Activated CD8-positive, alpha-beta memory T cell treated with anti-CD3 and anti-CD28 coated beads for 1 hour (primary cell): ENCODE measurements around the gene CDH12.
"Not testable (repeated sequence)": the region's sequence is repeated elsewhere in the genome, so short reads cannot be mapped to it uniquely, and the experiment has no call there.

Experiments
- DNase-seq, 2 donors: peaks; one replicate each; pipeline ENCODE4 v3.0.0-alpha.2; 2020; ENCODE audit warnings: low read depth in 1 of 2; ENCODE audit errors: extremely low read depth in 1 of 2

CDH12 gene

DNA sequence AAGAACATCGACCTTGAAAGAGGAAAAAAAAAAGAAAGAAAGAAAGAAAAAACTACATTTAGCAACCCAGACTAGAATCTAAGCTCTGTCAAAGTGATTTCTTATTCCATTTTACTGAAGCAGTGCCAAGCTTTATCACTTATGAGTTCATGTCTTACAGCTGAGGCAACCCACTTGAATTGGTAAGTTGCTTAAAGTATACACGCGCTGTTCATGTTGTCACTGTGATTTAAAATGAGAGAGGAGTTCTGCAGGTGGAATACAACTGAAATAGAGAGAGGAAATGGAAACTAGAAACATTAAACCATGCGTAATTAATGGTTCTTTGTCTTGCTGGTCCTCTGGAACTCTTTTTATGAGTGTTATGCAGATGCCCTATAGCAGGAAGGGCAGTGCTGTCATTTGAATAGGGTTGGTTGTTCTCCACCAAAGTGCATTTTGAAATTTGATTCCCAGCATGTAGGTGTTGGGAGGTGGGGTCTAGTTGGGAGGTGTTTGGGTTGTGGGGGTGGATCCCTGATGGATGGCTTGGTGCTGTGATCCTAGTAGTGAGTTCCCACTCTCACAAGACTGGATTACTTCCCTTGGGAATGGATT lies 665.4 kb downstream of the CDH12 start:
- not testable (repeated sequence) for DNase-seq

DNA sequence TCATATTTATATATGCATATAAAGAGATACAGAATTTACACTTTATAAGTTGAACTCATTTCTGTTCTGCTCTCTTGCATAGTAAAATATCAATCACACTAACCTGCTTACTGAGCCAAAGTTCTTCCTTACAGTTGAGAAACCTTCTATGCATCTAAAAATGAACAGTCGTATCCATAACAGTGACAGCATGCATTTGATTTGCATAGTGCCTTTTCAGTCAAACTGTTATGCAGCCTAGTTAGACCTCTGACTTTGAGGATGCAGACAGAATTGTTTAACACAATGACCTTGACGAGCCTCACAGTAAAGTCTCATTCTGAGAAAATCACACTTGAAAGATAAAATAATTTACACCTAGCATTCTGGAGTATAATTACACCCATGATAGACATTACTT lies 683.9 kb downstream of the CDH12 start:
- DNase-seq, result not testable (repeated sequence)

DNA sequence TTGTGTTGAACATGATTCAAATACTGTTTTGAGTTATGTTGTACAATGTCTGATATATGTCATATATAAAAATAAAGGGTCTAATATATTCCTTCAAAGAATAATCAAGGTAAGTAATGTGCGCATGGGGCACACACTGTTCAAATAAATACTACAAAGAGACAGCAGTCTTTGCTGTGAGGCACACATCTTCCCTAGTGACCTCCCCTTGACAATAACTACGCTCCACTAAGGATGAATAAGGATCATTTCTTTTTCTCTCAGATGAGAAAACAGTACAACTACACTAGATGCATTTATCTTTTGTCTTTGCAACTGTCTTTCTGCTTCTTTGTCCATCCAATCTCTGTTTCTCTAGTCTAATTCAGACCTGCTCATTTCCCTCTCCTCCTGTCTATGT lies 684.4 kb downstream of the CDH12 start:
- not testable (repeated sequence) for DNase-seq

DNA sequence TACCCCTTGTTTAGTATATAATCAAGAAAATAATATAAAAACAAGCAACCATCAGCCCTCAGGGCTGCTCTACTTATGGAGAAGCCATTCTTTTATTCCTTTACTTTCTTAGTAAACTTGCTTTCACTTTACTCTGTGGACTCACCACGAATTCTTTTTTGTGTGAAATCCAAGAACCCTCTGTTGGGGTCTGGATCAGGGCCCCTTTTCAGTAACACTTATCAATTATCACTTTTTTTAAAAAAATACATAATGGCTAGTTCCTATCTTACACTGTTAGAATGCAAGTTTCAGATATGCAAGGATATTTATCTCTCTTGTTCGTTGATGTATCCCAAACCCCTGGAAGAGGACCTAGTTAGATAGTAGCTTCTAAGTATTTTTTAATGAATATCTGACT lies 687.2 kb downstream of the CDH12 start:
- not testable (repeated sequence) for DNase-seq

DNA sequence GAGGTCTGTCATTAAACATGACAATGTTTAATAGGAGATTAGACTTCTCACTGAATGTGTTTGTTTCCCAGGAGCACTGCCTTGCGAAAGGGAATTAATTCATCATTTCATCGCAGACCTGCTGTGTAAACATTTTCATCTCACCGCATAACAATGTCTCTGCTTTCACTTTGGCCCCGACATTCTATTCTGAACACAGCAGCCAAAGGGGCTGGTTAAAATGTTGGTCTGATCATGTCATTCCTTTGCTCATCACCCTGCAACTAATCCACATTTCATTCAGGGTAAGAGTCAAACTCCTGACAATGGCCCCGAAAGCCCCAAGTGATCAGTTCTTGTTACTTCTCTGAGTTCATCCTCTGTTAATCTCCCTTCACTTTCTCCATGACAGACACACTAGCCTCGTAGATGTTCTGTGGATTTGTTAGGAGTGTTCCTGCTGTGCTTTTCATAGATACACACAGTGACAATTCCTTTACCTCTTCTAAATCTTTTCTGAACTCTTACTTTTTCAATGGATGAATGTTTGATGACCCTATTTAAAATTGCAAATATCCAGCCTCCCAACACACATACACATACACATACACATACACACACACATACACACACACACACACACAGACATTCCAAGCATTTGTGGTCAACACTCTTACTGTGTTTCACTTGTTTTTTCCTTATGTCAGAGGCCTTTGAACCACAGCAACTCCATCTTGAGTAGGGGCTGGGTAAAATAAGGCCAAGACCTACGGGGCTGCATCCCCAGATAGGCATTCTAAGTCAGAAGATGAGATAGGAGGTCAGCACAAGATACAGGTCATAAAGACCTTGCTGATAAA lies 688.0 kb downstream of the CDH12 start:
- not testable (repeated sequence) for DNase-seq

DNA sequence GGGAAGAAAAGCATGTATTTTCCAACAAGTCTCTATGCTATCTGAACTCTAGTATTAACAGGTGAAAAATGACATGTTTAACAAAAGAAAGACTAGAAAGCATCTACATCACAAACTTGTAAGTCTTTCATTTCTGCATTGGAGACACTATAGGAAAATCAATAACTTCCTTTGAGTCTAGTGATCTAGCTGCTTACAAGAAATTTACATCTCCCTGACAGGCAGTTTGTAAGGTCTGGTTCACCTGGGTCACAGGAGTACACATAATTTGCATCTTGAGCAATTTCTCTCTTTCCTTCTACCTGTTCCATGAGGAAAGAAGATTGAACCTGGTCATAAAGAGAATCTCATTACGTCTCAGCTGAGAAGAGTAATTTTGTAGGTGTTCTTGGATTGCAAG lies 696.2 kb downstream of the CDH12 start:
- not testable (repeated sequence) for DNase-seq

DNA sequence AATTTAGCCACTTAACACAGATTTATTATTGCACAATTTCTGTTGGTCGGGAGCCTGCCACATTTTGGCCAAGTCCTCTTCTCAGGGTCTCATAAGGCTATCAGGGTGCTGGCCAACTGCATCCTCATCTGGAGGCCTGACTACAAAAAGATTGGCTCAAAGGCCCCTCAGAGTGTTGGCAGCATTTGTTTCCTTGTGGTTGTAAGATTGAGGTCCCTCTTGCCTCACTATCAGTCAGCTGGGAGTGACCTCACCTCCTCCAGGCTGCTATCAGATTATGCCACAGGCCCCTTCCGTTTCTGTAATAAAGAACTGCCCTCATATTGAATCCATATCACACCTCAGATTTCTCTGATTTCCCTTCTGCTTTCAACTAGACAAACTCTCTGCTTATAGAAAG lies 698.4 kb downstream of the CDH12 start:
- DNase-seq, result not testable (repeated sequence)

DNA sequence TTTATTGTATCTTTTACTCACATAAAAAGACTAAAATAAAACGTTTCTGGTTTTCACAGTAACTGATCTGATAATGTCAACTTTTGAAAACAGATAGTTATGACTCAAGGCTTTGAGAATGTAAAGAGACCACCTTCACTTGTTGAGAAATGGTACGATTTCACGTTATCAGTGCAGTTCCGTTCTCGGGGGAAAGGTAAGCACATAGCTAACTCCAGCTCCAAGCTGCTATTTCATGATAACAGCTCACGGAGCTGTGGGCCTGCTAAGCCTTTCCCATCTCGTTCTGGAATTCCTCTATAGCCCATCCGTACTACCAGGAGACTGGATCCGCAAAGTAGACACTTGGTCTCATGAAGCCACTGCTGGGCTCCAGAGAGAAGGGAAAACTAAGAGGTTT lies 701.3 kb downstream of the CDH12 start:
- not testable (repeated sequence) for DNase-seq

DNA sequence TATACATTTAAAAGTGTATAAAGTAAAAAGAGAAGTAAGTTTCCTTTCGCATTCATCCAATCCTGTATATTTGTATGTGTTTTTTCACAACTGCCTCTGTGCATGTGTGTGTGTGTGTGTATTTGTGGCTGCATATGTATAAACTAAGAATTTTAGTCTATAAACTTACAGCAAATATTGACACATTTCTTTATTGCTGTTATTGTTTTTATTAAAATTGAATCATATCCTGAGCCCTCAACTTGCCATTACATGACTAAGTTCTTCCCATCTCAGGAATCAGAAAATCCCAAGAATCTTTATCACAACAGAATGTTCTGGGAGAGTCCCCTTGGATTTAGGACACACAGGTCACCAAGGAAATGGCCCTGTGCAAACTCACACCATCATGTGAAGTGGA lies 712.7 kb downstream of the CDH12 start:
- DNase-seq, result not testable (repeated sequence)

DNA sequence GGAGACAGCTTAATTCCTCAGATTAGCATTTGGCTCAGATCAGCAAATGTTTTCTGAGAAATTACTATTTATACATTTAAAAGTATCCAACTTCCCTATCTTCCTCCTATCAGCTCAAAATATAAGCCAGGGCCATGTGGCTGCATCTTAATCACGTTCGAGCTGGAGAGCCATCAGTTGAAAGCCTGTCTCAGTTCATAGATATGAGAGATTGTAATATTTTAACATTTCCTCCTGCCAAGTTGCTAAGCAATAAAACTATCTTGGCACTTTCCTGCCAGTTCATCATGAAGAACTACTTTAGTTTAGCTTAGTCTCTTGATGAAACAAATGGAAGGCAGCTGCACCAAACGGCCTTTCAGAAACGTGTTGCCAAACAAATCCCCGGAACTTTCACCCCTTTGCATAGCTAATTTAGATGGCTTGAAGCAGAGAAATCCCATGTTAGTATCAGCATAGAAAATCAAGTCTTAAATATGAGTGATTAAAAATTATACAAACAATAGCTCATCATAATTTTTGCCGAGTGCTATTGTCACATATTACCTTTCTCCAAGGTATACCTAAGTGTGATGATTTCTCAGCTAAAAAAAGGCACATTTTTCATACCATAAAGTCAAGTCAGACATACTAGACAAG lies 713.4 kb downstream of the CDH12 start:
- DNase-seq, result not testable (repeated sequence)

DNA sequence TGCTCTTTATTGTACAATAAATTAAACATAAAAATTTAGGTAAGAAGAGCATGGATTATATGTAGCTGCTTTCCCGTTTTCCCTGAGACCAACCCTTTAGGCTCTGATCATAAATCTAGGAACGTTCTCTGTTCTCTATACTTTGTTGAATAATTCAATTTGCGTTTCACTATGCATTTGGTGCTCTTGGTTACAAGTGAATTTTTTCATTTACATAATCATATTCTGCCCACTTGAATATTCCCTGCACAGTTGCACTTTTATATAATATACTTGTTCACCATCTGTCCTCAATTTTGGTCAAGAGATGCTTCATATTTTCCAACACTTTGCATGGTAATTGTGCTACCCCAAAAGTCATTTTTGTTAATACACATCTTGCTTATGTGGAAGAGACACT lies 741.8 kb downstream of the CDH12 start:
- no peak for DNase-seq

DNA sequence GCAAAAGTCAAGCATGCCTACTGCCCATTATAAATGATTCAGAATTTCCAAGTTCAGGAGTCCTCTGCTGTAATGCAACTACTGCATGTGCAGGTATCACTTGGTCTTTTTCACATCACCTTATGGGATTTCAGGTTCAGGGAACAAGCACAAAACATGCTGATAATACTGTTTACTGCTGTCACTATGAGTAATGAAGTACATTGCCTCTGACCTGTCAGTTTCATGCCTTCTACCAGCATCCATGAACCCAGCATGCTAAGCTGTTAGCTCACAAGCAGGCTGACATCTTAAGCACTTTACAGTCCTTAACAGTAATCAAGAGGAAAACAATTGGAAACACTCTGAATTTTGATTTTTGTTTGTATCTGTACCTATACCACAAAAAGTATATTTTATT lies 743.8 kb downstream of the CDH12 start:
- DNase-seq, result no peak

DNA sequence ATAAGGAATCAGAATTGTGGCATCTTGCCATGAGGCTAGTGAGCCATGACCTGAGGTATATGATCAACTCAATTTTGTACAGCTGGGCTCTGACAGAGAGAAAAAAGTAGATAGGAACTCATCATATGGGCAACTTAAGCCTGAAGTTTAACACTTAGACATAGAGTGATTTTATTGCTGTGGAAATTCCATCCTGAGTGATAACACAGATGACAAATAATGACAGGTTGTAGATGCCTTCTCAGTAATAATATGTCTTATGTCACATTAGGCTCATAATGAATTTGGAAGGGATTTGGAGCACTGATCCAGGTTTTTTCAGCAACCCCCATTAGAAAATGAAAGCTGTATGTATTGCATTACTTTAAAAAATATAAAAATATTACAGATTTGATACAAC lies 744.6 kb downstream of the CDH12 start:
- no peak for DNase-seq

DNA sequence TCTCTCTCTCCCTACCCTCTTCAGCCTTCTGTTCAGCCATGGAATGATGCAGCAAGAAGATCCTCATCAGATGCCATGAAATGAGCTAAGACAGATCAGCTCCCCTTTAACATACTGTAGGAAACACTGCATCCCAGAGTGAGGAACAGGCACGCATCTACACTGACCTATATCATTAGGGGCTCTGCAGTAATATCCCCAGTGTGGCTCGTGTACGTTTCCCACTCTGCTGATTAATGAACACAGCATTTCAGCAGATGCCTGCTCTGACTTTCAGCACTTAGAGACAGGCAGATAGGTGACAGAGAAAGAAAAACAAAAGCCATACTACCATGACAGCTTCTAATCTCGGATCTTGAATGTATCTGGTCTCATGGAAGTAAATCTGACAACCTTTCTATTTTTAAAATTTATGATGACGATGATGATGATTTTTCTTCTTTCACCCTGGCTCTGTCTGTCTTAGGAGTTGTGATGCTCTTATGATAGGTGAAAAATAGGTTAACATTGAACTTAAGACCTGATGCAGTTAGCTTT lies 750.3 kb downstream of the CDH12 start:
- no peak for DNase-seq

DNA sequence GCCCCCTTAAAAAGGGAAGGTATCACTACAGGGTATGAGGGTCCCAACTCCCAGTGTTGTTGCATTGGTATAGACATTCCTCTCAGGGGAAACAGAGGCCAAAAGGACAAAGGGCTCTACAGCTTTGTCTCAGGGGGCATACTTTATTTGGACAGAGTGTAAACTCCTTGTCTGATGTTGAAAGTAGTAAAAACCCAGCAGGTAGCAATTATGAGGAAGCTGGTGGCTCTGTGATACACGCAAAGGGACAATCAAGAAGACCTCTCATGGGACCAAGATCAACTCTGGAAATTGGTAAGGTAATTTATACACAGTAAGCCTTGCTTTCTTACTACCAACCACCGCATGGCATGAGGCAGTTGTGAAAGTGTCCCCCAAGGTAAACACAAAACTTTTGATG lies 764.6 kb downstream of the CDH12 start:
- DNase-seq, result no peak

DNA sequence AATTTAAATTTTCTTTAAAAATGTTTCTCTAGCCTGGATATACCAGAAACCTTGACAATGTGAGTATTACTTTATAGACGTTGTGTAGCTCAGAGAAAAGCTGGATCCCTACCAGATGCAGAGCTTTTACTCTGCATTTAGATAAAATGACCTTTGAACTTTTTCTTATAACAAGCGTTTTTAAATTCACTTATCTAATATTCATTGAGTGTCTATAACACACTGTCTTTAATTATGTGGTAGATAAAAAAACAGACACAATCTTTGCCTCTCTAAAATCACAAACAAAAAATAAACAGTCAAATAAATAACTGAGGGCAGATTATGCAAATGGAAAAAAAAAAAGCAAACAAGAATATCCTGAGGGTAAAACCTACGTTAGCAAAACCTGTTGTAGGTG lies 773.6 kb downstream of the CDH12 start:
- no peak for DNase-seq

DNA sequence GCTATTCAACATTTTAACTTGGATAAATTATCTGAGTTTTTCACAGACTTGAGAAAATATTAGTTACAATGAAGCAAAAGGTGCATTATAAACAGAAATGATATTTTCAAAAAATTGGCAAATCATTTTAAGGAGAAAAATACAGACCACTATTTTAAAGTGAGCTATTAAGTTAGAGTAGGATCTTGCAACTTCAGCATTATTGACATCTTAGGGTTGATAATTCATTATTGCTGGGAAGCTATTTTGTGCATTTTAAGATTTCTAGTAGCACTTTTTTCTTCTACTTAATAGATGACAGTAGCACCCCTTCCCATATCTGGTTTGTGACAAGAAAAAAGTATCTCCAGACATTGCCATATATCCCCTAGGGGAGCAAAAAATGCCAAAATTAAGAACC lies 774.1 kb downstream of the CDH12 start:
- no peak for DNase-seq

DNA sequence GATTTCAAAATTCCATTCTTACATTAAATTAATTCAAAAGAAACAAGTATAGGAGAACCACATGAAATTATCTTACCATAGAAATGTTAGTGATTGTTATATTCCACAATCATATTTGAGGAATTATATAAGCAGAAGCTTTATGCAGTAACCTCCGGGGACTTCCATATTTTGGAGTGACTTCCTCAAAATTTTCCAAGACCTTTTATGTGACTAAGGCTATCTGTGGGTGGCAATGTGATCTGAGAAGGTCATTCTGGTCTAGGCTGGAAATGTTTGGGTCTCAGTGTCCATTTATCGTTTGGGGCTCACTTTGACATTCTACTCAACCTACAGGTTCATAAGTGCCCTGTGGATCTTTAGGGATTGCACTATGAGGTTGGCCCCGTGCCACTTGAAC lies 776.6 kb downstream of the CDH12 start:
- DNase-seq, result no peak

DNA sequence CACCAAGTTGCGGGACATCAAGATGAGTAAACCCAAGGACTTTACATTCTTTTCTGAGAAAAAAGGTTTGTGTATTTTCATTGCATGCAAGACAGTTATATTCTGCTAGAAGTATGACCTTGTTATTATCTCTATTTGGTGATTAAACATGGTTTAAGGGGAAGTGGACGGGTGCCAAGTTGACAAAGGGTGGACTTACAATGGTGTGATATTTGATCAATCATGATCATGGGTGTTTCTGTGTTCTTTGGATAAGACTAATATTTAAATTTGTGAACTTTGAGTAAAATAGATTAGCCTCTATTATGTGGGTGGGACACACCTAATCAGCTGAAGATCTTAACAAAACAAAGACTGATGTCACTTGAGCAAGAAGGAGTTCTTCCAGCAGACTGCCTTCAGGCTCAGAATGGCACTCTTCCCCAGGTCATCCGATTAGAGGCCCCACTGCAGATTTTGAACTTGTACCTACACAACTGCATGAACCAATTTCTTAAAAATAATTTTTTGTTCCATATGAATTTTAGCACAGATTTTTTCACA lies 782.9 kb downstream of the CDH12 start:
- DNase-seq, result no peak

DNA sequence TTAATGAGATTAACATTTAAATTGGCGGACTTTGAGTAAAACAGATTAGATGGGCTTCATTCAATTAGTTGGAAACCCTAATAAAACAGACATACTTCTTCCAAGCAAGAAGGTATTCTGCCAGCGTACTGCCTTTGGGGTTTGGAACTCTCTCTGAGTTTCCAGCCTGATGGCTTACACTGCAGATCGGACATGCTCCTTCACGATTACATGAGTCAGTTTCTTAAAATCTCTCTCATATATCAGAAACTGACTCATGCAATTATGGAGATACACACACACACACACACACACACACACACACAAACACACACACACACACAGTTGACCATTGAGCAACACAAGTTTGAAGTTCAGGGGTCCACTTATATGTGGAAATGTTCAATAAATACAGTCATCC lies 789.4 kb downstream of the CDH12 start:
- DNase-seq, result no peak

DNA sequence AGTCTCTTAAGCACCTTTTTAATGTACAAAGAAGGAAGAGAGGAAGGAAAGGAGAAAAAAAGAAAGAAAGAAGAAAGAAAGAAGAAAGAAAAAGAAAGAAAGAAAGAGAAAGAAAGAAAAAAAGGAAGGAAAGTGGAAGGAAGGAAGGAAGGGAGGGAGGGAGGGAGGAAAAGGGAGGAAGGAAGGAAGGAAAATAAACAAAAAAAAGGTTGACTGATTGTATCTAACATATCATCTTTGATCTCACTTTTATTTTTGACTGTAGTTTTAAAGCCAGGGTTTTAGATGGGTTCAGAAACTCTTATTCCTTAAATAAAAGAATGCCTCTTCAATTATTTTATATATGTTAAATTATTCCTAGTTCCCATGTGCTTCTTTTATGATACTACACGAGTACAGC lies 794.5 kb downstream of the CDH12 start:
- no peak for DNase-seq

DNA sequence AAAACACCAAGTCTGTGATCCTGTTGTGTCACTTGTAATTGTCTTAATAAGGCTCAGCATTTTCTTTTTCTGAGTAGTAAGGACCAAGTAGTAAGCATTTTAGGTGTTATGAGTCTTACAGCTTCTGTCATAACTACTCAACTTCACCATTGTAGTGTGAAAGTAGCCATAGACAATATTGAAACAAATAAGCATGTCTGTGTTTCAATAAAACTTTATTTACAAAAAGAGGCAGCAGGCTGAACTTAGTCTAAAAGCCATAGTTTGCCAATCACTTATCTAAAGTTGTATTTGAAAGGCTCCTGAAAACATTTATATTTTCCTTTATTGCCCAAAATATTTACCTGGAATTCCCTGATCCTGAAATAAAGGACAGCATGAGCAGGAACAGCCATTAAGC lies 796.1 kb downstream of the CDH12 start:
- DNase-seq, result no peak
